Mammary epithelial cell (primary cell): ENCODE measurements around the gene LY9.

Experiments used
- EZH2 ChIP-seq: IDR thresholded peaks from 2 replicates; pipeline ENCODE4 v1.6.1; 2012; ENCODE audit warnings: low read length, inconsistent platforms, borderline replicate concordance
- TF ChIP-seq, protein P1 (sequence below), 2 donors: IDR thresholded peaks in 1 of 2; conservative IDR thresholded peaks in 1 of 2; 2 replicates each; pipeline ENCODE4 v1.5.1; 2011 to 2012; ENCODE audit warnings: inconsistent platforms in 2 of 2, low read length in 2 of 2, mild to moderate bottlenecking in 2 of 2, control low read depth in 1 of 2, low read depth in 1 of 2; ENCODE audit not compliant: insufficient read depth in 1 of 2; ENCODE audit errors: extremely low read depth in 1 of 2

DNA sequence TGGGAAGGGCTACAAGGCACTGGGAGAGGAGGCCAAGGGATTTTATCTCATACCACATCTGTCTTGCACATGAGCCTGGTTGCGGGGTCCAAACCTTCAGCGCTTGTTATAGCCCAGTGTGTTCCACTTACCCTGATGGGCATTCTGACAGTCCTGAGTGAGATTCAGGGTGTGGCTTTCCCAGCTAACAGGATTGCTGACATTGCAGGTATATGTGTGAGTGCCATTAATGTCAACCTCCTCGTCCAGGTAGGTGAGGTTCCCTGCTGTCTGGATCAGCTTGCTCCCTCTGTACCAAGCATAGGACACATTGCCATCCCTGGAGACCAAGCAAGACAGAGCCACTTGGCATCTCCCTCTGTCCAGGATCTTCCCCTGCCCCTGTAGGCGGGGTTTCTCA, 45.1 kb downstream of the LY9 start:
- TF ChIP-seq EZH2 = no peak
- TF ChIP-seq, protein P1, sequence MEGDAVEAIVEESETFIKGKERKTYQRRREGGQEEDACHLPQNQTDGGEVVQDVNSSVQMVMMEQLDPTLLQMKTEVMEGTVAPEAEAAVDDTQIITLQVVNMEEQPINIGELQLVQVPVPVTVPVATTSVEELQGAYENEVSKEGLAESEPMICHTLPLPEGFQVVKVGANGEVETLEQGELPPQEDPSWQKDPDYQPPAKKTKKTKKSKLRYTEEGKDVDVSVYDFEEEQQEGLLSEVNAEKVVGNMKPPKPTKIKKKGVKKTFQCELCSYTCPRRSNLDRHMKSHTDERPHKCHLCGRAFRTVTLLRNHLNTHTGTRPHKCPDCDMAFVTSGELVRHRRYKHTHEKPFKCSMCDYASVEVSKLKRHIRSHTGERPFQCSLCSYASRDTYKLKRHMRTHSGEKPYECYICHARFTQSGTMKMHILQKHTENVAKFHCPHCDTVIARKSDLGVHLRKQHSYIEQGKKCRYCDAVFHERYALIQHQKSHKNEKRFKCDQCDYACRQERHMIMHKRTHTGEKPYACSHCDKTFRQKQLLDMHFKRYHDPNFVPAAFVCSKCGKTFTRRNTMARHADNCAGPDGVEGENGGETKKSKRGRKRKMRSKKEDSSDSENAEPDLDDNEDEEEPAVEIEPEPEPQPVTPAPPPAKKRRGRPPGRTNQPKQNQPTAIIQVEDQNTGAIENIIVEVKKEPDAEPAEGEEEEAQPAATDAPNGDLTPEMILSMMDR (conservative IDR thresholded peaks at IDR 0.05 in 1 of 2, IDR thresholded peaks at IDR 0.05 in 1 of 2; ENCODE audit: extremely low read depth in 1 of 2, insufficient read depth in 1 of 2, low read depth in 1 of 2, low read length in 2 of 2) = no peak
